ENCODE results near the gene PXMP2.

Gene PXMP2

DNA sequence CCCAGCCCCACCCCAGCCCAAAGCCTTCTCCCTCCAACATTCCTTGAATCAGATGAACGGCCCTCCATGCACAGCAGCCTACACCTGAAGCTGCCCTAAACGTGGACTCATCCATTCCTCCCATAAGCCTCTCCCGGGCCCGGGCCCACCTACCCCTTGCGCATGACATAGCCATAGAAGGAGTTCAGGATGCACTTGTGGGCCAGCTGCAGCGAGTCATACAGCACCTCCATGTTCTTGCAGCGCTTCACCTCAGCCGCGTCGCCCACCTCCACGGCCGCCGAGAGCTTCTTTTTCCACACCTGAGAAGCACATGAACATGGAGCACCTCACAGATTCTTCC, 22.3 kb upstream of the PXMP2 start:
- Histone ChIP-seq H3K79me2 (ENCODE audit: insufficient read depth, low read length) (no peaks in the 10 kb centered on the region), H3K27me3 (ENCODE audit: low read length) (no peaks in the 10 kb centered on the region), H3K9me2 (replicated peaks; ENCODE audit: insufficient read depth, low read length) (no peaks in the 10 kb centered on the region), H3K9ac (ENCODE audit: low read length) (no peak overlapping the region), H3F3A (ENCODE audit: insufficient read depth) (no peaks in the 10 kb centered on the region), H2AFZ (ENCODE audit: low read depth, low read length, severe bottlenecking) (no peak overlapping the region), H4K20me1 (ENCODE audit: low read depth, low read length) (no peaks in the 10 kb centered on the region), H3K36me3 (ENCODE audit: low read length) (peaks cover 34% of the 10 kb centered on the region), H3K4me2 (ENCODE audit: low read depth, low read length, poor library complexity, severe bottlenecking) (no peak overlapping the region), H3K27ac (ENCODE audit: low read depth, low read length) (no peak overlapping the region), H3K9me3 (ENCODE audit: insufficient read depth, low read length) (no peaks in the 10 kb centered on the region), H3K4me3 (ENCODE audit: insufficient read depth, low read length, poor library complexity, severe bottlenecking) (no peak overlapping the region)
- TF ChIP-seq EZH2phosphoT487 (conservative IDR thresholded peaks at IDR 0.05; ENCODE audit: low read length): no peak
- TF ChIP-seq, protein P1, sequence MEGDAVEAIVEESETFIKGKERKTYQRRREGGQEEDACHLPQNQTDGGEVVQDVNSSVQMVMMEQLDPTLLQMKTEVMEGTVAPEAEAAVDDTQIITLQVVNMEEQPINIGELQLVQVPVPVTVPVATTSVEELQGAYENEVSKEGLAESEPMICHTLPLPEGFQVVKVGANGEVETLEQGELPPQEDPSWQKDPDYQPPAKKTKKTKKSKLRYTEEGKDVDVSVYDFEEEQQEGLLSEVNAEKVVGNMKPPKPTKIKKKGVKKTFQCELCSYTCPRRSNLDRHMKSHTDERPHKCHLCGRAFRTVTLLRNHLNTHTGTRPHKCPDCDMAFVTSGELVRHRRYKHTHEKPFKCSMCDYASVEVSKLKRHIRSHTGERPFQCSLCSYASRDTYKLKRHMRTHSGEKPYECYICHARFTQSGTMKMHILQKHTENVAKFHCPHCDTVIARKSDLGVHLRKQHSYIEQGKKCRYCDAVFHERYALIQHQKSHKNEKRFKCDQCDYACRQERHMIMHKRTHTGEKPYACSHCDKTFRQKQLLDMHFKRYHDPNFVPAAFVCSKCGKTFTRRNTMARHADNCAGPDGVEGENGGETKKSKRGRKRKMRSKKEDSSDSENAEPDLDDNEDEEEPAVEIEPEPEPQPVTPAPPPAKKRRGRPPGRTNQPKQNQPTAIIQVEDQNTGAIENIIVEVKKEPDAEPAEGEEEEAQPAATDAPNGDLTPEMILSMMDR (IDR thresholded peaks at IDR 0.05; ENCODE audit: insufficient read depth, low read length, poor library complexity, severe bottlenecking): no peak

DNA sequence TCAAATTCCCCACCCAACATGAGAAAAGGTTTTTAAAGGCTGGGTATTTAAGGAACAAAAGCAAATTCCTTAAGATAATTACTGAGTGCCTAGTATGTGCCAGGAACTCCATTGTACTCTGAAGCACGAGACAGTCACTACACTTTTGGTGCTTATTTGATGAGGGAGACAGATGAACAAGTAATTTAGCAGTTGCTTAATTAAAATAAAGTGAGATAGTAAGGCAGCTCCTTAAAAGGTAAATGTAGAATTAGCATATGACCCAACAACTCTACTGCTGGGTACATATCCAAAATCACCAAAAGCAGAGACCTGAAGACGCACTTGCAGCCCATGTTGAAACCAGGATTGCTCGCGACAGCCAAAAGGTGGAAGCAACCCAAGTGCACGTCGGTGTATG, 21.6 kb upstream of the PXMP2 start:
- no peaks in the 10 kb centered on the region for H3F3A ChIP-seq (ENCODE audit: insufficient read depth)
- H3K4me2 ChIP-seq (ENCODE audit: low read depth, low read length, poor library complexity, severe bottlenecking): no peak overlapping the region
- no peaks in the 10 kb centered on the region for H3K27me3 ChIP-seq (ENCODE audit: low read length)
- no peak overlapping the region for H3K27ac ChIP-seq (ENCODE audit: low read depth, low read length)
- H3K4me3 ChIP-seq (ENCODE audit: insufficient read depth, low read length, poor library complexity, severe bottlenecking): no peak overlapping the region
- H3K79me2 ChIP-seq (ENCODE audit: insufficient read depth, low read length): no peaks in the 10 kb centered on the region
- H3K36me3 ChIP-seq (ENCODE audit: low read length): peaks cover 29% of the 10 kb centered on the region
- no peak for TF ChIP-seq EZH2phosphoT487 (conservative IDR thresholded peaks at IDR 0.05; ENCODE audit: low read length)
- TF ChIP-seq, protein P1 (IDR thresholded peaks at IDR 0.05; ENCODE audit: insufficient read depth, low read length, poor library complexity, severe bottlenecking): no peak
- H3K9ac ChIP-seq (ENCODE audit: low read length): no peak overlapping the region
- no peaks in the 10 kb centered on the region for H3K9me2 ChIP-seq (replicated peaks; ENCODE audit: insufficient read depth, low read length)
- no peaks in the 10 kb centered on the region for H3K9me3 ChIP-seq (ENCODE audit: insufficient read depth, low read length)
- H4K20me1 ChIP-seq (ENCODE audit: low read depth, low read length): no peaks in the 10 kb centered on the region
- H2AFZ ChIP-seq (ENCODE audit: low read depth, low read length, severe bottlenecking): no peak overlapping the region

- no peak overlapping the region for H2AFZ ChIP-seq (ENCODE audit: low read depth, low read length, severe bottlenecking)
- H3K79me2 ChIP-seq (ENCODE audit: insufficient read depth, low read length): no peaks in the 10 kb centered on the region
- H3K4me3 ChIP-seq (ENCODE audit: insufficient read depth, low read length, poor library complexity, severe bottlenecking): no peak overlapping the region
- H3K9me2 ChIP-seq (replicated peaks; ENCODE audit: insufficient read depth, low read length): no peaks in the 10 kb centered on the region
- H3K27ac ChIP-seq (ENCODE audit: low read depth, low read length): no peak overlapping the region
- H3F3A ChIP-seq (ENCODE audit: insufficient read depth): no peaks in the 10 kb centered on the region
- H3K4me2 ChIP-seq (ENCODE audit: low read depth, low read length, poor library complexity, severe bottlenecking): no peak overlapping the region
- no peaks in the 10 kb centered on the region for H4K20me1 ChIP-seq (ENCODE audit: low read depth, low read length)
- no peaks in the 10 kb centered on the region for H3K9me3 ChIP-seq (ENCODE audit: insufficient read depth, low read length)
- H3K9ac ChIP-seq (ENCODE audit: low read length): no peak overlapping the region
- peaks cover 17% of the 10 kb centered on the region; the same call in 1 of the 2 replicates for H3K36me3 ChIP-seq (ENCODE audit: low read length)
- TF ChIP-seq, protein P1 (IDR thresholded peaks at IDR 0.05; ENCODE audit: insufficient read depth, low read length, poor library complexity, severe bottlenecking): no peak
- TF ChIP-seq EZH2phosphoT487 (conservative IDR thresholded peaks at IDR 0.05; ENCODE audit: low read length): no peak
- no peaks in the 10 kb centered on the region for H3K27me3 ChIP-seq (ENCODE audit: low read length)
Measured at GRCh38 chr12:132668191-132669088, 18.9 kb upstream of the PXMP2 start.

Measured in SU-DHL-6 (cell line).